ENCODE measurements around the gene GGCT.

The GGCT gene

DNA sequence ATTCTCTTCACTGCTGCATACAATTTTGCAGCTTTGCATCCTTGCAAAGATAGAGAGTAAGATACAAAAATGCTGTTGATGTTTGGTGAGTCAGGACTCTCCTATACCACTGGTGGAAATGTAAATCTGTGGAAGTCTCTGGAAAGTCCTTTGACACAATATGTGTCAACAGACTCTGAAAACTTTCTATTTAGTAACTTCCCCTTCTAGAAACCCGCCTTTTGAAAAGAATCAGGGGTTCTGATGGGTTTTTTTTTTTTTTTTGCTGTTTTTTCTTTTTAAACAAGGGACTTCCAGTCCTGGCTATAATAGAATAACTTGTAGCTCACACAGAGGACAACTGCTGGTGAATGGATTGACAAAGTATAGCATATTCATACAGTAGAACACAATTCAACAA, 42.5 kb downstream of the GGCT start:
- Histone ChIP-seq H3K27ac (no peak overlapping the region), H3K27me3 (replicated peaks) (no peaks in the 10 kb centered on the region), H3K4me3 (ENCODE audit: low read depth, low read length) (no peak overlapping the region), H3K36me3 (replicated peaks) (no peaks in the 10 kb centered on the region)
- DNase-seq: no peak
- TF ChIP-seq, protein P1, sequence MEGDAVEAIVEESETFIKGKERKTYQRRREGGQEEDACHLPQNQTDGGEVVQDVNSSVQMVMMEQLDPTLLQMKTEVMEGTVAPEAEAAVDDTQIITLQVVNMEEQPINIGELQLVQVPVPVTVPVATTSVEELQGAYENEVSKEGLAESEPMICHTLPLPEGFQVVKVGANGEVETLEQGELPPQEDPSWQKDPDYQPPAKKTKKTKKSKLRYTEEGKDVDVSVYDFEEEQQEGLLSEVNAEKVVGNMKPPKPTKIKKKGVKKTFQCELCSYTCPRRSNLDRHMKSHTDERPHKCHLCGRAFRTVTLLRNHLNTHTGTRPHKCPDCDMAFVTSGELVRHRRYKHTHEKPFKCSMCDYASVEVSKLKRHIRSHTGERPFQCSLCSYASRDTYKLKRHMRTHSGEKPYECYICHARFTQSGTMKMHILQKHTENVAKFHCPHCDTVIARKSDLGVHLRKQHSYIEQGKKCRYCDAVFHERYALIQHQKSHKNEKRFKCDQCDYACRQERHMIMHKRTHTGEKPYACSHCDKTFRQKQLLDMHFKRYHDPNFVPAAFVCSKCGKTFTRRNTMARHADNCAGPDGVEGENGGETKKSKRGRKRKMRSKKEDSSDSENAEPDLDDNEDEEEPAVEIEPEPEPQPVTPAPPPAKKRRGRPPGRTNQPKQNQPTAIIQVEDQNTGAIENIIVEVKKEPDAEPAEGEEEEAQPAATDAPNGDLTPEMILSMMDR (IDR thresholded peaks at IDR 0.05; ENCODE audit: low read depth, low read length, missing control alignments): no peak
- in situ Hi-C loops (cut with HindIII; ENCODE audit: low pct_ligation_motif_present, low sequenced_read_pairs): no loop called here

DNA sequence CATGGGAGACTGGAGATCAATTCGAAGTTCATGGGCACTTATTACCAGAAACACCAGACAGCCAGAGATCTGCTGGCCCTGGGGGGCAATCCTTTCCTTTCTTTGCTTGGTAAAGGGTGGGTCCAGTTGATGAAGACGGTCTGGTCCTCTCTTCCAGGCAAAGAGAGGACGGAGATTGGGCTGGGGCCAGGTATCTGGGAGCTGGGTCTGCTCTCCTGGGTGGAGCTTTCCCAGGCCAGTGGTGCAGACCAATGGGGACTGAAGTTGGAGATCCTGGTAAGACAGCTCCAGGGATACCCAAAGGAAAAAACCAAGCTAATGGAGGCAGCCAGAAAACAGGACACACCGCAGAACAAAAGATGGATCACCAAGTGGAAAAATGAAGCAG, 44.4 kb downstream of the GGCT start:
- TF ChIP-seq, protein P1 (IDR thresholded peaks at IDR 0.05; ENCODE audit: low read depth, low read length, missing control alignments): no peak
- in situ Hi-C loops (cut with HindIII; ENCODE audit: low pct_ligation_motif_present, low sequenced_read_pairs): no loop called here
- DNase-seq: no peak
- Histone ChIP-seq H3K27me3 (replicated peaks) (no peaks in the 10 kb centered on the region), H3K27ac (peak overlapping the region; percentile 78), H3K4me3 (ENCODE audit: low read depth, low read length) (no peak overlapping the region), H3K36me3 (replicated peaks) (no peaks in the 10 kb centered on the region)

DNA sequence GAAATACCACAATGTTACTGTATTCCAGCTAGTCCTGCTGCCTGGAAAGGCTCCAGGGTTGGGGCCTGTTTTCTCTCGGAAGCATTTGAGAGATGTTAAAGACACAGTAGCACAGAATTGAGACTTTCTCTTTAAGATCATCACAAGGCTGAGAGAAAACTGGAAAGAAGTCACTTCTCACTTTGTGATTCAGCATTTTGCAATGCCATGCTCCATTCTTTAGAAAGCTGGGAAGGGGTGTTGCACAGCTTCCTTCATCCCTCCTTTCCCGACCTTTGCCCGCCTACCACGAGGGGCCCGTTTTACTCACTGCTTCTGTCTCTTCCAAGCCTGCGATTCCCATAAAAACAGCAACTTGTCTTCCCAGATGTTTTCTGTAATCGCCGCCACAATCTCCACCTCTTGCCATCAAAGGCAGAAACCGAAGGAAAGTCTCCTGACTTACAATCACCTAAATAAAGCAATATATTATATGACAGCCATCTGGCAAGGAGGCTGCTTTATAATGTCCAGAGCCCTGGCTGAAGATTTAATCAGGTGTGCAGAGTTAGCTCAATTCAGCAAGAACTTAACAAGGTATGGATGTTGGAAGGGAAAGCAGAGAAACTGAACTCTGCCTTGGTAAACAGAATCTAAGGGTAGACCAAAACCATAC, 44.9 kb downstream of the GGCT start:
- DNase-seq: peak; percentile 81
- TF ChIP-seq, protein P1 (IDR thresholded peaks at IDR 0.05; ENCODE audit: low read depth, low read length, missing control alignments): no peak
- H3K36me3 ChIP-seq (replicated peaks): no peaks in the 10 kb centered on the region
- H3K27me3 ChIP-seq (replicated peaks): no peaks in the 10 kb centered on the region
- no peak overlapping the region for H3K4me3 ChIP-seq (ENCODE audit: low read depth, low read length)
- peak overlapping the region; percentile 78 for H3K27ac ChIP-seq
- in situ Hi-C loops (cut with HindIII; ENCODE audit: low pct_ligation_motif_present, low sequenced_read_pairs): no loop called here

DNA sequence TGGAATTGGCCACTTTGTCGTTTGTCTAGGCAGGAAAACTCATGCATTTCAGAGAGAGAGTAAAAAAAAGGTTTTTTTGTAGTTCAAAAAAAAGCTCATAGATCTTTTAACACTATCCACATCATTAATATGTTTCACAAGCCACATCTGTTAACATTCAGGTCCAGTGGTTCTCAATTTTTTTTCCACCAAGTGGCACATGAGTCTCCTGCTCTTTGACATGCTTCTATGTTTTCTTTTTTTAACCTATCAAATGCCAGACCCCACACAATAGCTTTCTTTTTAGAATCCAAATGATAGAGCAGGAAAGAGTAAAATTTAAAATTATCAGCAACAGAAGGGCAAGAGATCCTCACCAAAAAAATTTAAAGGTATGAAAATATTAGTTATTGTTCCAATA, 46.3 kb downstream of the GGCT start:
- in situ Hi-C loops (cut with HindIII; ENCODE audit: low pct_ligation_motif_present, low sequenced_read_pairs): no loop called here
- no peaks in the 10 kb centered on the region for H3K27me3 ChIP-seq (replicated peaks)
- DNase-seq: no peak
- TF ChIP-seq, protein P1 (IDR thresholded peaks at IDR 0.05; ENCODE audit: low read depth, low read length, missing control alignments): no peak
- H3K27ac ChIP-seq: no peak overlapping the region
- H3K4me3 ChIP-seq (ENCODE audit: low read depth, low read length): no peak overlapping the region
- no peaks in the 10 kb centered on the region for H3K36me3 ChIP-seq (replicated peaks)

DNA sequence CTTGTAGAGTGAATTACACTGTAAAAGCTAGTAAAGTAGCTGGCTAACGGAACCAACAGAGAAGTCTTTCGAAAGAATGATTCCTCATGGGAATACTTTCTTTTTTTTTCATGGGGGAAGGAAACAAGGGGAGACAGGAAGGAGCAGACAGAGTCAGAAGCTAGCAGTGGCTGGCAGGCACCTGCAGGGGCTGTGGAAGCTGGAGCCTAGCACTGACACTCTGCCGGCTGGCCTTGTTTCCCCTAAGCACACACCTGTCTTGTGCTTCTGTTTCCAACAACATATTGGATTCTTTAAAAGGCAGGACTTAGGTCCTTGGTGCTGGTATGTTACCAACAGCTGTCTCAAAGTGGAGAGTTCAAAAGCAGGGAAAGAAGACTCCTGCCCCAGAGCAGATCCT, 50.7 kb downstream of the GGCT start:
- Histone ChIP-seq H3K4me3 (ENCODE audit: low read depth, low read length) (no peak overlapping the region), H3K27ac (no peak overlapping the region), H3K27me3 (replicated peaks) (no peaks in the 10 kb centered on the region), H3K36me3 (replicated peaks) (peaks cover 8% of the 10 kb centered on the region)
- in situ Hi-C loops (cut with HindIII; ENCODE audit: low pct_ligation_motif_present, low sequenced_read_pairs): no loop called here
- DNase-seq: no peak
- TF ChIP-seq, protein P1 (IDR thresholded peaks at IDR 0.05; ENCODE audit: low read depth, low read length, missing control alignments): peak; percentile 14

DNA sequence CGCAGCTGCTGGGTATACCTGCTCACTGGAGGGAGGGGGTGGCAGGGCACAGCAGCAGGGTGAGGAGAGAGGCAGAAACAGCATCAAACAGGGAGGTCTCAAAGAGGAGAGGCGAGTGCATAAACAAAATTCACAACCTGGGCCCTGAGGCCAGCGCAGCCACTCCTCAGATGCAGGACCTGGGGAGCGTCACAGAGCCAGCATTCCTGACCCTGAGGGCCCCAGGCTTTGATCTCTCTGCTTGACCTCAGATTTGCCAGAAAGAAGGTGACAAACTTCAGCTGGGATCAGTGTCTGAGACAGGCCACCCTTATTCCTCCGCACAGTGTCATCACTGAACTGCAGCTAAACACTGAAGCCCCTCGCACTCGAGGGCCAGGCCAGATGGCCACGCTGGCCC, 51.6 kb downstream of the GGCT start:
- in situ Hi-C loops (cut with HindIII; ENCODE audit: low pct_ligation_motif_present, low sequenced_read_pairs): no loop called here
- no peak for DNase-seq
- H3K4me3 ChIP-seq (ENCODE audit: low read depth, low read length): no peak overlapping the region
- H3K27ac ChIP-seq: no peak overlapping the region
- peaks cover 8% of the 10 kb centered on the region for H3K36me3 ChIP-seq (replicated peaks)
- TF ChIP-seq, protein P1 (IDR thresholded peaks at IDR 0.05; ENCODE audit: low read depth, low read length, missing control alignments): no peak
- no peaks in the 10 kb centered on the region for H3K27me3 ChIP-seq (replicated peaks)

All from brain microvascular endothelial cell (primary cell).